SU-DHL-6 (cell line): ENCODE results near the gene FBXO17.

ENCODE experiments used
- H2AFZ ChIP-seq: fragments of 200-600 bp; sonication (generic); 2 replicates; pipeline ENCODE4 v1.6.1; 2014; ENCODE audit warnings: low read depth, mild to moderate bottlenecking, moderate library complexity, mixed read lengths, antibody characterized with exemption, low read length; ENCODE audit not compliant: severe bottlenecking
- H3F3A ChIP-seq: fragments of 200-600 bp; shearing (Covaris generic); 2 replicates; pipeline ENCODE4 v1.6.0; 2016; ENCODE audit warnings: antibody characterized with exemption, mild to moderate bottlenecking; ENCODE audit not compliant: insufficient read depth
- H3K27ac ChIP-seq: fragments of 200-600 bp; sonication (generic); 2 replicates; pipeline ENCODE4 v1.5.1; 2016; ENCODE audit warnings: low read depth, mild to moderate bottlenecking, low read length, moderate library complexity, mixed read lengths
- H3K27me3 ChIP-seq: fragments of 200-600 bp; sonication (generic), shearing (Covaris generic); 2 replicates; pipeline ENCODE4 v1.6.0; 2014; ENCODE audit warnings: mild to moderate bottlenecking, low read length
- H3K36me3 ChIP-seq: fragments of 200-600 bp; sonication (generic); 2 replicates; pipeline ENCODE4 v1.6.1; 2014; ENCODE audit warnings: mild to moderate bottlenecking, low read length, mixed read lengths
- H3K4me2 ChIP-seq: fragments of 300-600, 200-600 bp; shearing (Covaris generic), sonication (generic); 2 replicates; pipeline ENCODE4 v1.6.0; 2014; ENCODE audit warnings: low read length, low read depth, mild to moderate bottlenecking; ENCODE audit not compliant: poor library complexity, severe bottlenecking
- H3K4me3 ChIP-seq: fragments of 200-600 bp; sonication (generic); 2 replicates; pipeline ENCODE4 v1.5.1; 2014; ENCODE audit warnings: antibody characterized with exemption, low read length, mild to moderate bottlenecking, mixed read lengths; ENCODE audit not compliant: insufficient read depth, poor library complexity, severe bottlenecking
- H3K79me2 ChIP-seq: fragments of 200-600 bp; sonication (generic); 2 replicates; pipeline ENCODE4 v1.6.1; 2014; ENCODE audit warnings: mild to moderate bottlenecking, low read length, moderate library complexity; ENCODE audit not compliant: insufficient read depth
- H3K9ac ChIP-seq: fragments of 200-600 bp; sonication (generic); 2 replicates; pipeline ENCODE4 v1.7.0; 2014; ENCODE audit warnings: mild to moderate bottlenecking, low read length
- H3K9me2 ChIP-seq: fragments of 200-600 bp; sonication (generic); replicated peaks from 2 replicates; pipeline ENCODE4 v1.6.1; 2014; ENCODE audit warnings: low read length; ENCODE audit not compliant: insufficient read depth
- H3K9me3 ChIP-seq: fragments of 200-600 bp; sonication (generic); 2 replicates; pipeline ENCODE4 v1.6.1; 2014; ENCODE audit warnings: low read length, mixed read lengths; ENCODE audit not compliant: insufficient read depth
- H4K20me1 ChIP-seq: fragments of 200-600 bp; sonication (generic); 2 replicates; pipeline ENCODE4 v1.6.1; 2014; ENCODE audit warnings: low read depth, mild to moderate bottlenecking, antibody characterized with exemption, low read length, moderate library complexity, mixed read lengths
- CTCF ChIP-seq: fragments of 200-600 bp; sonication (generic); IDR thresholded peaks from one replicate; pipeline ENCODE4 v1.5.1; 2017; ENCODE audit warnings: antibody characterized with exemption, mild to moderate bottlenecking, low read length, moderate library complexity; ENCODE audit not compliant: insufficient read depth, poor library complexity, severe bottlenecking
- EZH2phosphoT487 ChIP-seq: fragments of 200-600 bp; sonication (generic), shearing (Covaris generic); conservative IDR thresholded peaks from 2 replicates; pipeline ENCODE4 v1.6.1; 2018; ENCODE audit warnings: mild to moderate bottlenecking, antibody characterized with exemption, low read length, moderate library complexity, mixed read lengths

Gene FBXO17

GRCh38 chr19:38911388-38912001 is 64.0 kb downstream of the FBXO17 start:
- Histone ChIP-seq H2AFZ (no peak overlapping the region), H3K9me3 (no peaks in the 10 kb centered on the region), H3K4me2 (no peak overlapping the region), H3F3A (no peaks in the 10 kb centered on the region), H3K36me3 (no peaks in the 10 kb centered on the region), H4K20me1 (no peaks in the 10 kb centered on the region), H3K27ac (no peak overlapping the region), H3K79me2 (no peaks in the 10 kb centered on the region), H3K9me2 (no peaks in the 10 kb centered on the region), H3K9ac (no peak overlapping the region), H3K27me3 (no peaks in the 10 kb centered on the region), H3K4me3 (no peak overlapping the region)
- TF ChIP-seq CTCF (no peak), EZH2phosphoT487 (no peak)

GRCh38 chr19:38910488-38910887 is 65.1 kb downstream of the FBXO17 start:
- no peaks in the 10 kb centered on the region for H3K79me2 ChIP-seq
- no peak for TF ChIP-seq CTCF
- TF ChIP-seq EZH2phosphoT487, result no peak

GRCh38 chr19:38908911-38909310 is 66.6 kb downstream of the FBXO17 start:
- 0 out of 2 replicates have a peak, but pooled peaks cover 3% of the 10 kb centered on the region for H3K36me3 ChIP-seq
- H3K27ac ChIP-seq, result no peak overlapping the region
- H4K20me1 ChIP-seq, result no peaks in the 10 kb centered on the region

More at GRCh38 chr19:38910488-38910887, 65.1 kb downstream of the FBXO17 start:
- Histone ChIP-seq H3K9me3 (no peaks in the 10 kb centered on the region), H3F3A (no peaks in the 10 kb centered on the region), H2AFZ (no peak overlapping the region), H3K36me3 (0 out of 2 replicates have a peak, but pooled peaks cover 3% of the 10 kb centered on the region), H3K9me2 (no peaks in the 10 kb centered on the region), H4K20me1 (no peaks in the 10 kb centered on the region), H3K27me3 (no peaks in the 10 kb centered on the region), H3K4me2 (no peak overlapping the region), H3K4me3 (no peak overlapping the region), H3K27ac (no peak overlapping the region), H3K9ac (no peak overlapping the region)

More at GRCh38 chr19:38908911-38909310, 66.6 kb downstream of the FBXO17 start:
- TF ChIP-seq EZH2phosphoT487, result no peak
- no peak for TF ChIP-seq CTCF
- Histone ChIP-seq H3K9me2 (no peaks in the 10 kb centered on the region), H3K9me3 (no peaks in the 10 kb centered on the region), H3K4me2 (no peak overlapping the region), H3K9ac (no peak overlapping the region), H3K27me3 (no peaks in the 10 kb centered on the region), H3F3A (no peaks in the 10 kb centered on the region), H2AFZ (no peak overlapping the region), H3K79me2 (peaks cover 6% of the 10 kb centered on the region; the same call in 1 of the 2 replicates), H3K4me3 (no peak overlapping the region)
